Measurements from ENCODE around the gene SFT2D2.

The SFT2D2 gene

GRCh38 chr1:168301664-168302320, 76.0 kb downstream of the SFT2D2 start:
- Mint-ChIP-seq H3K27ac (no peak overlapping the region), H3K4me3 (no peak overlapping the region), H3K9me3 (no peaks in the 10 kb centered on the region), H3K4me1 (no peaks in the 10 kb centered on the region), H3K27me3 (no peaks in the 10 kb centered on the region), H3K36me3 (peaks cover 9% of the 10 kb centered on the region)

Data from activated naive CD4-positive, alpha-beta T cell treated with anti-CD3 and anti-CD28 coated beads, Interleukin-2, amount 50 U/mL, for 24 hours (primary cell).